ENCODE data around the gene RASSF3. TPM values are rescaled to one million over a fixed set of nuclear protein-coding genes. Genes with fewer than 3 reads are reported as not detected.
"Not testable (repeated sequence)": the region's sequence is repeated elsewhere in the genome, so short reads cannot be mapped to it uniquely, and the experiment has no call there.

The RASSF3 gene
- total RNA-seq, 3 donors from 2014 or later: 23.4 to 28.4 (median 24.6) TPM

GRCh38 chr12:64618953-64619590 is 8.8 kb downstream of the RASSF3 start:
- DNase-seq (ENCODE audit: low spot score in 2 of 2): no peak
- peaks cover 0 to 7% of the 10 kb centered on the region in 2 donors for H3K4me1 ChIP-seq
- TF ChIP-seq CTCF (IDR thresholded peaks at IDR 0.05) (no peak), POLR2A (IDR thresholded peaks at IDR 0.05) (no peak), POLR2AphosphoS5 (IDR thresholded peaks at IDR 0.05) (no peak)
- no peak overlapping the region for H3K27ac ChIP-seq
- no peaks in the 10 kb centered on the region for H3K27me3 ChIP-seq
- no peaks in the 10 kb centered on the region for H3K9me3 ChIP-seq
- H3K36me3 ChIP-seq: no peaks in the 10 kb centered on the region
- H3K4me3 ChIP-seq: no peak overlapping the region
- intact Hi-C loops (cut with DNase I; ENCODE audit: low total_unique reads): loop anchor here (10.0 kb wide), 1 partner anchor 64 kb away; no protein-coding TSS in a partner anchor

GRCh38 chr12:64621257-64621942 is 11.1 kb downstream of the RASSF3 start:
- H3K4me1 ChIP-seq: peaks cover 0 to 4% of the 10 kb centered on the region in 2 donors
- TF ChIP-seq POLR2AphosphoS5 (IDR thresholded peaks at IDR 0.05): no peak
- TF ChIP-seq POLR2A (IDR thresholded peaks at IDR 0.05): no peak
- no peak for TF ChIP-seq CTCF (IDR thresholded peaks at IDR 0.05)
- DNase-seq (ENCODE audit: low spot score in 2 of 2): no peak
- no peak overlapping the region for H3K27ac ChIP-seq
- H3K36me3 ChIP-seq: no peaks in the 10 kb centered on the region
- intact Hi-C loops (cut with DNase I; ENCODE audit: low total_unique reads): no loop called here
- no peaks in the 10 kb centered on the region for H3K27me3 ChIP-seq
- H3K9me3 ChIP-seq: no peaks in the 10 kb centered on the region
- H3K4me3 ChIP-seq: no peak overlapping the region

GRCh38 chr12:64624035-64624434 is 13.7 kb downstream of the RASSF3 start:
- no peak for TF ChIP-seq POLR2AphosphoS5 (IDR thresholded peaks at IDR 0.05)
- TF ChIP-seq POLR2A (IDR thresholded peaks at IDR 0.05): no peak
- no peak for TF ChIP-seq CTCF (IDR thresholded peaks at IDR 0.05)
- no peaks in the 10 kb centered on the region for H3K9me3 ChIP-seq
- intact Hi-C loops (cut with DNase I; ENCODE audit: low total_unique reads): no loop called here
- no peak for DNase-seq (ENCODE audit: low spot score in 2 of 2)
- no peaks in the 10 kb centered on the region for H3K4me1 ChIP-seq
- H3K27me3 ChIP-seq: no peaks in the 10 kb centered on the region
- no peaks in the 10 kb centered on the region for H3K36me3 ChIP-seq
- no peak overlapping the region for H3K4me3 ChIP-seq
- H3K27ac ChIP-seq: peak overlapping the region in 1 of 2 donors; percentile 85

GRCh38 chr12:64625243-64626077 is 15.2 kb downstream of the RASSF3 start:
- intact Hi-C loops (cut with DNase I; ENCODE audit: low total_unique reads): no loop called here

GRCh38 chr12:64626588-64626987 is 16.3 kb downstream of the RASSF3 start:
- H3K4me1 ChIP-seq; H3K36me3 ChIP-seq; H3K9me3 ChIP-seq; H3K4me3 ChIP-seq; intact Hi-C loops (cut with DNase I; ENCODE audit: low total_unique reads); DNase-seq (ENCODE audit: low spot score in 2 of 2); H3K27me3 ChIP-seq: not testable (repeated sequence)
- peak overlapping the region; percentile 74 to 85 for H3K27ac ChIP-seq

More at GRCh38 chr12:64625243-64626077, 15.2 kb downstream of the RASSF3 start:
- Histone ChIP-seq H3K36me3 (no peaks in the 10 kb centered on the region), H3K9me3 (no peaks in the 10 kb centered on the region), H3K4me1 (no peaks in the 10 kb centered on the region), H3K27ac (peak overlapping the region; percentile 83 to 85), H3K4me3 (peak overlapping the region; percentile 19 to 44 (median 33)), H3K27me3 (no peaks in the 10 kb centered on the region)
- peak in 1 of 2 donors; percentile 54 for DNase-seq (ENCODE audit: low spot score in 2 of 2)
- TF ChIP-seq CTCF (IDR thresholded peaks at IDR 0.05) (no peak), POLR2AphosphoS5 (IDR thresholded peaks at IDR 0.05) (peak in 1 of 3 donors; percentile 18), POLR2A (IDR thresholded peaks at IDR 0.05) (no peak)

All from breast epithelium (tissue), 4 donors.